ENCODE data around the gene NR5A1.

DNA sequence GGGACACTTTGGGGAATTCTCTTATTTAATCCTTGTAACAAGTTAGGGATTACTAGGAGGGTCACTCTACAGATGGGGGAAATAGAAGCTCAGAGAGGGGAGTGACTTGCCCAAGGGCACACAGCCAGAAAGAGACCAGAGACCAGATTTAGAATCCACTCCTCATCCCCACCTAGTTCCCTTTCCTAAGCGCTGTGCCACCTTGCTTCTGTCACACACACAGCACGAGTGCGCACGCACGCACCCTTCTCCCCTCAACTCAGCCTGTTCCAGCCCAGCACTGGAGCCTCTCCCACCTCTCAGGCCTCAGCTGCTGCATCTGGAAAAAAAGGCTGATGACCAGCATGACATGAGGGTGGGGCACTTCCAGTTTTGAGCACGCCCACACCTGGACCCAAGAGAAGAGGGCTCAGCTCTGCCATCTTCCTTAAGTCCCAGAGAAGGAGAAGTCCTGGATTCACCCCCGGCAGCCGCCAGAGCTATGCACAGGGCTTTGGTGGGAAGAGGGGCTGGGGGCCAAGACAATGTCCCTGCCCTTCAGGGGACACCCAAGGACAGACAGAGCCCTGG lies 18.5 kb downstream of the NR5A1 start:
- TF ChIP-seq, protein P1, sequence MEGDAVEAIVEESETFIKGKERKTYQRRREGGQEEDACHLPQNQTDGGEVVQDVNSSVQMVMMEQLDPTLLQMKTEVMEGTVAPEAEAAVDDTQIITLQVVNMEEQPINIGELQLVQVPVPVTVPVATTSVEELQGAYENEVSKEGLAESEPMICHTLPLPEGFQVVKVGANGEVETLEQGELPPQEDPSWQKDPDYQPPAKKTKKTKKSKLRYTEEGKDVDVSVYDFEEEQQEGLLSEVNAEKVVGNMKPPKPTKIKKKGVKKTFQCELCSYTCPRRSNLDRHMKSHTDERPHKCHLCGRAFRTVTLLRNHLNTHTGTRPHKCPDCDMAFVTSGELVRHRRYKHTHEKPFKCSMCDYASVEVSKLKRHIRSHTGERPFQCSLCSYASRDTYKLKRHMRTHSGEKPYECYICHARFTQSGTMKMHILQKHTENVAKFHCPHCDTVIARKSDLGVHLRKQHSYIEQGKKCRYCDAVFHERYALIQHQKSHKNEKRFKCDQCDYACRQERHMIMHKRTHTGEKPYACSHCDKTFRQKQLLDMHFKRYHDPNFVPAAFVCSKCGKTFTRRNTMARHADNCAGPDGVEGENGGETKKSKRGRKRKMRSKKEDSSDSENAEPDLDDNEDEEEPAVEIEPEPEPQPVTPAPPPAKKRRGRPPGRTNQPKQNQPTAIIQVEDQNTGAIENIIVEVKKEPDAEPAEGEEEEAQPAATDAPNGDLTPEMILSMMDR (IDR thresholded peaks at IDR 0.05), result no peak
- TF ChIP-seq POLR2A (IDR thresholded peaks at IDR 0.05), result no peak
